ENCODE measurements around the gene RFNG.

RFNG gene

GRCh38 chr17:82051776-82052637 is at the start of gene RFNG, which contains the start of gene GPS1:
TSS of gene RFNG (minus strand) at chr17:82051811. CDS start at chr17:82051766, 45 bp downstream.
TSS of gene GPS1 (plus strand) at chr17:82051898. CDS start at chr17:82051932, 34 bp downstream.
- DNase-seq (ENCODE audit: extremely low read depth, insufficient read length) = peak; percentile 81
- no peaks in the 10 kb centered on the region for H3K27me3 ChIP-seq (replicated peaks; ENCODE audit: control insufficient read depth, insufficient read depth, low read length)
- no peak for TF ChIP-seq CTCF (IDR thresholded peaks at IDR 0.05; ENCODE audit: insufficient read depth, low read length, poor library complexity, severe bottlenecking)
- peak within 1 kb of the TSS; percentile 89 for H3K4me3 ChIP-seq (replicated peaks; ENCODE audit: low read depth, low read length)
- H3K36me3 ChIP-seq (ENCODE audit: control insufficient read depth, insufficient read depth, low read length) = peaks cover 21% of the 10 kb centered on the region

GRCh38 chr17:82101301-82101715 is 49.7 kb upstream of the RFNG start:
- H3K36me3 ChIP-seq (ENCODE audit: control insufficient read depth, insufficient read depth, low read length) = peaks cover 5% of the 10 kb centered on the region
- H3K4me3 ChIP-seq (replicated peaks; ENCODE audit: low read depth, low read length) = no peak overlapping the region
- TF ChIP-seq CTCF (IDR thresholded peaks at IDR 0.05; ENCODE audit: insufficient read depth, low read length, poor library complexity, severe bottlenecking) = no peak
- H3K27me3 ChIP-seq (replicated peaks; ENCODE audit: control insufficient read depth, insufficient read depth, low read length) = no peaks in the 10 kb centered on the region
- no peak for DNase-seq (ENCODE audit: extremely low read depth, insufficient read length)

GRCh38 chr17:82100502-82101298 is 49.1 kb upstream of the RFNG start:
- TF ChIP-seq CTCF (IDR thresholded peaks at IDR 0.05; ENCODE audit: insufficient read depth, low read length, poor library complexity, severe bottlenecking) = no peak
- Histone ChIP-seq H3K4me3 (replicated peaks; ENCODE audit: low read depth, low read length) (no peak overlapping the region), H3K27me3 (replicated peaks; ENCODE audit: control insufficient read depth, insufficient read depth, low read length) (no peaks in the 10 kb centered on the region), H3K36me3 (ENCODE audit: control insufficient read depth, insufficient read depth, low read length) (peaks cover 10% of the 10 kb centered on the region)
- peak; percentile 22 for DNase-seq (ENCODE audit: extremely low read depth, insufficient read length)

- Histone ChIP-seq H3K4me3 (replicated peaks; ENCODE audit: low read depth, low read length) (peak overlapping the region; percentile 82), H3K36me3 (ENCODE audit: control insufficient read depth, insufficient read depth, low read length) (peaks cover 19% of the 10 kb centered on the region), H3K27me3 (replicated peaks; ENCODE audit: control insufficient read depth, insufficient read depth, low read length) (no peaks in the 10 kb centered on the region)
- no peak for TF ChIP-seq CTCF (IDR thresholded peaks at IDR 0.05; ENCODE audit: insufficient read depth, low read length, poor library complexity, severe bottlenecking)
- peak; percentile 66 for DNase-seq (ENCODE audit: extremely low read depth, insufficient read length)
Observed at GRCh38 chr17:82098939-82099763, 47.5 kb upstream of the RFNG start.

GRCh38 chr17:82098169-82098938 is 46.7 kb upstream of the RFNG start, which contains the start of gene FASN:
TSS of gene FASN (minus strand) at chr17:82098236. CDS start at chr17:82096445, 1,791 bp downstream.
- H3K27me3 ChIP-seq (replicated peaks; ENCODE audit: control insufficient read depth, insufficient read depth, low read length) = no peaks in the 10 kb centered on the region
- peak; percentile 98 for DNase-seq (ENCODE audit: extremely low read depth, insufficient read length)
- peak within 1 kb of the TSS; percentile 87 for H3K4me3 ChIP-seq (replicated peaks; ENCODE audit: low read depth, low read length)
- TF ChIP-seq CTCF (IDR thresholded peaks at IDR 0.05; ENCODE audit: insufficient read depth, low read length, poor library complexity, severe bottlenecking) = peak; percentile 44
- H3K36me3 ChIP-seq (ENCODE audit: control insufficient read depth, insufficient read depth, low read length) = peaks cover 26% of the 10 kb centered on the region

Measured in GM06990 (cell line).